HL-60 (cell line): ENCODE data around the gene TMEM235.

Experiments
- DNase-seq, 2 experiments: peaks; one replicate each; pipeline ENCODE4 v3.0.0-alpha.2; 2010 to 2020; ENCODE audit warnings: low read depth in 1 of 2, low spot score in 1 of 2
- H3K27ac ChIP-seq: fragments of 250-450 bp; sonication (Bioruptor Pico); replicated peaks from 2 replicates; pipeline ENCODE4 v1.5.1; 2020; ENCODE audit warnings: mild to moderate bottlenecking, moderate library complexity
- H3K27me3 ChIP-seq: fragments of 250-450 bp; sonication (Bioruptor Pico); 2 replicates; pipeline ENCODE4 v1.5.1; 2021; ENCODE audit warnings: mild to moderate bottlenecking, moderate library complexity; ENCODE audit not compliant: insufficient read depth, poor library complexity, severe bottlenecking
- H3K4me3 ChIP-seq: replicated peaks from 2 replicates; pipeline ENCODE4 v1.5.1; 2011; ENCODE audit warnings: mild to moderate bottlenecking, control low read depth, low read length; ENCODE audit not compliant: insufficient read depth
- CTCF ChIP-seq: IDR thresholded peaks from one replicate; pipeline ENCODE4 v1.5.1; 2011; ENCODE audit warnings: low read length, control low read depth, inconsistent platforms; ENCODE audit not compliant: insufficient read depth
- GABPA ChIP-seq: IDR thresholded peaks from 2 replicates; pipeline ENCODE4 v1.6.1; 2012; ENCODE audit warnings: low read depth
- POLR2AphosphoS5 ChIP-seq: IDR thresholded peaks from 2 replicates; pipeline ENCODE4 v1.6.1; 2012; ENCODE audit warnings: low read depth
- REST ChIP-seq: IDR thresholded peaks from 2 replicates; pipeline ENCODE4 v1.6.1; 2012; ENCODE audit warnings: low read depth; ENCODE audit not compliant: insufficient replicate concordance
- SPI1 ChIP-seq: IDR thresholded peaks from 2 replicates; pipeline ENCODE4 v1.6.1; 2012; ENCODE audit warnings: low read depth, mild to moderate bottlenecking, borderline replicate concordance

Gene TMEM235

GRCh38 chr17:78278139-78278741 lies 46.8 kb downstream of the TMEM235 start:
- H3K27ac ChIP-seq: no peak overlapping the region

DNA sequence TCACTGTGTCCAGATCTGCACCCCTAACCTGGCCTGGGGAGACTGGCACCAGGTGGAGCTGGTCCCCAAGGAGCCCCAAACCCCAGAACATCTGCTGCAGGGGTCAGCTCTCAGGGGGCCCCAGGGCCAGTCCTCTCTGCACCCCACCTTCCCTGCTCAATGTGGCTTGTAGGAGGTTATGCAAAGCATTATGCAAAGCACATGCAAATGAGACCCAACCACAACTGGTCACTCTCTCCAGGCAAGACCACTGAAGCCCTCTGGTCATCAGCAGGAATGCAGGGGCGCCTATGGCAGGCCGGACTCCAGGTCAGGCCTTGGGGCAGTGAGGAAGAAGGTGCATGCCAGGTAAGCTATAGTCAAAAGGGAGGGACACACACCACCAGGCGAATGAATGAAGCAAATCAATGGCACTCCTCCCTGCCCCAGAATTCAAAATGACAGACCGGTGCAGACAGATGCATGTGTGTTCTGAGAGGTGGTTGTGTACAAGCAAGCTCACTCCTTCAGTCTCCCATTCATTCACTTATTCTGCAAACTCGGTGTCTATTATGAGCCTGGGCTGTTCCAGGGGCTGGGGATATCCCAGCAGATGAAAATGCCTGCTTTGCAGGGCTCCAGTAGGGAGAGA lies 48.0 kb downstream of the TMEM235 start:
- Histone ChIP-seq H3K27ac (no peak overlapping the region), H3K27me3 (no peaks in the 10 kb centered on the region), H3K4me3 (no peak overlapping the region)
- TF ChIP-seq REST (no peak), SPI1 (no peak), POLR2AphosphoS5 (no peak), GABPA (no peak), CTCF (no peak)
- DNase-seq: no peak

More at GRCh38 chr17:78278139-78278741, 46.8 kb downstream of the TMEM235 start:
- DNase-seq: no peak
- no peaks in the 10 kb centered on the region for H3K27me3 ChIP-seq
- no peak overlapping the region for H3K4me3 ChIP-seq
- TF ChIP-seq REST: no peak
- TF ChIP-seq GABPA: no peak
- no peak for TF ChIP-seq POLR2AphosphoS5
- no peak for TF ChIP-seq SPI1
- TF ChIP-seq CTCF: no peak

- TF ChIP-seq POLR2AphosphoS5 (no peak), CTCF (no peak), REST (no peak), GABPA (no peak), SPI1 (no peak)
- H3K27me3 ChIP-seq: no peaks in the 10 kb centered on the region
- no peak for DNase-seq
- no peak overlapping the region for H3K4me3 ChIP-seq
- no peak overlapping the region for H3K27ac ChIP-seq
Observed at GRCh38 chr17:78281249-78281845, 49.9 kb downstream of the TMEM235 start.
